Gastroesophageal sphincter (tissue), 4 donors: Measurements from ENCODE around the gene PACRG. TPM values are rescaled to one million over a fixed set of nuclear protein-coding genes. Genes with fewer than 3 reads are reported as not detected.

Source experiments
- ATAC-seq: fragments of 150-250 bp; one replicate; pipeline ENCODE4 v1.9.1; 2016; ENCODE audit warnings: mild to moderate bottlenecking, moderate library complexity
- H3K27ac ChIP-seq, 4 donors: fragments of 200-600 bp; sonication (generic) in 3 of 4; 1 replicate in 3 of 4; 2 replicates in 1 of 4; pipeline ENCODE4 v1.5.1; 2016 to 2019
- H3K27me3 ChIP-seq: fragments of 200-600 bp; sonication (generic); one replicate; pipeline ENCODE4 v1.5.1; 2019
- H3K36me3 ChIP-seq, 2 donors: fragments of 200-600 bp; sonication (generic); one replicate each; pipeline ENCODE4 v1.5.1; 2019; ENCODE audit warnings: control low read depth in 1 of 2
- H3K4me1 ChIP-seq, 3 donors: fragments of 200-600 bp; sonication (generic); 1 replicate in 2 of 3; 2 replicates in 1 of 3; pipeline ENCODE4 v1.5.1; 2016 to 2019; ENCODE audit warnings: control low read depth in 2 of 3
- H3K4me3 ChIP-seq, 2 donors: fragments of 200-600 bp; sonication (generic); one replicate each; pipeline ENCODE4 v1.5.1; 2019; ENCODE audit warnings: mild to moderate bottlenecking in 1 of 2, moderate library complexity in 1 of 2
- H3K9me3 ChIP-seq, 3 donors: fragments of 200-600 bp; sonication (generic); one replicate each; pipeline ENCODE4 v1.5.1; 2017 to 2019; ENCODE audit warnings: control low read depth in 2 of 3
- CTCF ChIP-seq, 4 experiments: fragments of 200-600 bp in 2 of 4; fragments of 450-650 bp in 2 of 4; sonication (generic) in 1 of 4; IDR thresholded peaks; one replicate each; pipeline ENCODE4 v1.5.1; 2017 to 2019; ENCODE audit warnings: antibody characterized with exemption in 4 of 4, mild to moderate bottlenecking in 2 of 4, moderate library complexity in 2 of 4
- EP300 ChIP-seq: sonication (generic); formaldehyde crosslinking; IDR thresholded peaks from one replicate; pipeline ENCODE4 v1.6.1; 2017; ENCODE audit warnings: antibody characterized with exemption, mild to moderate bottlenecking
- POLR2A ChIP-seq, 2 donors: fragments of 450-650 bp; IDR thresholded peaks; one replicate each; pipeline ENCODE4 v1.6.1; 2017; ENCODE audit warnings: antibody characterized with exemption in 2 of 2, mild to moderate bottlenecking in 2 of 2, moderate library complexity in 1 of 2
- POLR2AphosphoS5 ChIP-seq: sonication (generic); formaldehyde crosslinking; IDR thresholded peaks from one replicate; pipeline ENCODE4 v1.6.1; 2017; ENCODE audit warnings: antibody characterized with exemption
- WGBS, 2 donors: methylation state at CpG; one replicate each; pipeline ENCODE4 v1.1.5; 2018; ENCODE audit warnings: low coverage in 1 of 2; 5-methylcytosine and 5-hydroxymethylcytosine counted together
- total RNA-seq, 4 donors: library from RNA; depleted of rRNA; stranded (reverse); fragments of >200 nt; gene quantifications; one replicate each; pipeline ENCODE4 v1.1.0, GENCODE V29; 2016

The PACRG gene
- total RNA-seq, 4 donors from 2014 or later, result 1.0 to 7.0 TPM; not detected in 2

GRCh38 chr6:163099621-163100171 is 371.9 kb downstream of the PACRG start:
- ATAC-seq, result no peak
- no peak overlapping the region for H3K4me3 ChIP-seq
- WGBS, 2 donors, result 63 to 87% methylated on average over 6 to 7 of the region's 27 CpGs
- H3K9me3 ChIP-seq, result no peaks in the 10 kb centered on the region
- no peak overlapping the region for H3K27ac ChIP-seq
- no peaks in the 10 kb centered on the region for H3K4me1 ChIP-seq
- H3K36me3 ChIP-seq, result no peaks in the 10 kb centered on the region
- no peak for TF ChIP-seq CTCF (IDR thresholded peaks at IDR 0.05)
- no peaks in the 10 kb centered on the region for H3K27me3 ChIP-seq

GRCh38 chr6:163100259-163100658 is 372.5 kb downstream of the PACRG start:
- no peak overlapping the region for H3K4me3 ChIP-seq
- 92% methylated on average over 2 of the region's 27 CpGs; no CpG with 5 or more reads in 1 of the 2 donors for WGBS, 2 donors
- H3K27ac ChIP-seq, result no peak overlapping the region
- no peaks in the 10 kb centered on the region for H3K9me3 ChIP-seq
- no peaks in the 10 kb centered on the region for H3K36me3 ChIP-seq
- ATAC-seq, result no peak
- no peaks in the 10 kb centered on the region for H3K4me1 ChIP-seq
- TF ChIP-seq EP300 (no peak), POLR2A (IDR thresholded peaks at IDR 0.05) (no peak), CTCF (IDR thresholded peaks at IDR 0.05) (no peak), POLR2AphosphoS5 (no peak)
- no peaks in the 10 kb centered on the region for H3K27me3 ChIP-seq

- no peak overlapping the region for H3K4me3 ChIP-seq
- H3K36me3 ChIP-seq, result no peaks in the 10 kb centered on the region
- H3K27ac ChIP-seq, result no peak overlapping the region
- 69 to 80% methylated on average over 2 of the region's 2 CpGs for WGBS, 2 donors
- no peaks in the 10 kb centered on the region for H3K27me3 ChIP-seq
- H3K4me1 ChIP-seq, result no peaks in the 10 kb centered on the region
- ATAC-seq, result no peak
- H3K9me3 ChIP-seq, result peaks cover 0 to 22% (median 0%) of the 10 kb centered on the region in 3 donors
- TF ChIP-seq POLR2A (IDR thresholded peaks at IDR 0.05) (no peak), CTCF (IDR thresholded peaks at IDR 0.05) (no peak), POLR2AphosphoS5 (no peak), EP300 (no peak)
Measured at GRCh38 chr6:163113358-163113962, 385.7 kb downstream of the PACRG start.

GRCh38 chr6:163118941-163119340 is 391.2 kb downstream of the PACRG start:
- TF ChIP-seq POLR2A (IDR thresholded peaks at IDR 0.05) (no peak), EP300 (no peak), POLR2AphosphoS5 (no peak), CTCF (IDR thresholded peaks at IDR 0.05) (no peak)
- ATAC-seq, result no peak
- Histone ChIP-seq H3K27ac (no peak overlapping the region), H3K4me3 (no peak overlapping the region), H3K27me3 (no peaks in the 10 kb centered on the region), H3K36me3 (no peaks in the 10 kb centered on the region), H3K9me3 (peaks cover 0 to 1% (median 0%) of the 10 kb centered on the region in 3 donors), H3K4me1 (no peaks in the 10 kb centered on the region)
- 76 to 95% methylated on average over 6 of the region's 6 CpGs for WGBS, 2 donors

GRCh38 chr6:163120223-163120622 is 392.4 kb downstream of the PACRG start:
- no peak for ATAC-seq
- TF ChIP-seq EP300, result no peak
- no peak for TF ChIP-seq CTCF (IDR thresholded peaks at IDR 0.05)
- TF ChIP-seq POLR2A (IDR thresholded peaks at IDR 0.05), result no peak
- TF ChIP-seq POLR2AphosphoS5, result no peak
- no peak overlapping the region for H3K27ac ChIP-seq
- 71 to 100% methylated on average over 1 to 3 of the region's 3 CpGs for WGBS, 2 donors
- H3K4me1 ChIP-seq, result no peaks in the 10 kb centered on the region
- H3K4me3 ChIP-seq, result no peak overlapping the region
- no peaks in the 10 kb centered on the region for H3K36me3 ChIP-seq
- H3K27me3 ChIP-seq, result no peaks in the 10 kb centered on the region
- no peaks in the 10 kb centered on the region for H3K9me3 ChIP-seq
